22Rv1 (cell line): ENCODE measurements around the gene METTL13.

Source experiments
- H3K27ac ChIP-seq: fragments of 450-650 bp; 2 replicates; pipeline ENCODE4 v1.5.1; 2017
- CTCF ChIP-seq: fragments of 450-650 bp; IDR thresholded peaks from 2 replicates; pipeline ENCODE4 v1.5.1; 2017; ENCODE audit warnings: mild to moderate bottlenecking
- ZFX ChIP-seq: fragments of 450-650 bp; IDR thresholded peaks from 2 replicates; pipeline ENCODE4 v1.6.1; 2017; ENCODE audit warnings: antibody characterized with exemption, borderline replicate concordance

METTL13 gene

GRCh38 chr1:171786534-171786933, 5.1 kb downstream of the METTL13 start:
- H3K27ac ChIP-seq = no peak overlapping the region
- no peak for TF ChIP-seq ZFX
- no peak for TF ChIP-seq CTCF

GRCh38 chr1:171787686-171788480, 6.4 kb downstream of the METTL13 start:
- H3K27ac ChIP-seq = no peak overlapping the region

GRCh38 chr1:171788696-171789095, 7.2 kb downstream of the METTL13 start:
- TF ChIP-seq CTCF (no peak), ZFX (no peak)
- peak overlapping the region; percentile 14; the same call in 1 of the 2 replicates for H3K27ac ChIP-seq

More at GRCh38 chr1:171787686-171788480, 6.4 kb downstream of the METTL13 start:
- TF ChIP-seq ZFX (no peak), CTCF (no peak)

GRCh38 chr1:171790318-171790717, 8.9 kb downstream of the METTL13 start:
- TF ChIP-seq ZFX (no peak), CTCF (no peak)

GRCh38 chr1:171792656-171793369, 11.4 kb downstream of the METTL13 start:
- H3K27ac ChIP-seq = no peak overlapping the region
- TF ChIP-seq CTCF (no peak), ZFX (no peak)

More at GRCh38 chr1:171790318-171790717, 8.9 kb downstream of the METTL13 start:
- no peak overlapping the region for H3K27ac ChIP-seq

- H3K27ac ChIP-seq = no peak overlapping the region
Measured at GRCh38 chr1:171793636-171794035, 12.2 kb downstream of the METTL13 start.

More at GRCh38 chr1:171793636-171794035, 12.2 kb downstream of the METTL13 start:
- TF ChIP-seq CTCF (no peak), ZFX (no peak)
